Fibroblast of the conjunctiva (primary cell): ENCODE data around the gene ZNF217.

Experiments used
- DNase-seq: peaks from one replicate; pipeline ENCODE4 v3.0.0-alpha.2; 2010; ENCODE audit warnings: low read depth

The ZNF217 gene

GRCh38 chr20:53582574-53583351 lies 10.9 kb downstream of the ZNF217 start:
- DNase-seq: peak; percentile 79

GRCh38 chr20:53582251-53582570 lies 11.4 kb downstream of the ZNF217 start:
- DNase-seq: no peak

- DNase-seq: no peak
Measured at GRCh38 chr20:53581444-53582250, 12.0 kb downstream of the ZNF217 start.

- no peak for DNase-seq
Measured at GRCh38 chr20:53580376-53581111, 13.1 kb downstream of the ZNF217 start.

- peak; percentile 66 for DNase-seq
Measured at GRCh38 chr20:53579581-53580375, 13.9 kb downstream of the ZNF217 start.

GRCh38 chr20:53579266-53579580 lies 14.4 kb downstream of the ZNF217 start:
- no peak for DNase-seq

- DNase-seq: peak; percentile 88
Measured at GRCh38 chr20:53578492-53579222, 15.0 kb downstream of the ZNF217 start.

GRCh38 chr20:53576586-53577318 lies 16.9 kb downstream of the ZNF217 start:
- no peak for DNase-seq

- no peak for DNase-seq
Measured at GRCh38 chr20:53576195-53576580, 17.5 kb downstream of the ZNF217 start.

- no peak for DNase-seq
Measured at GRCh38 chr20:53575481-53576194, 18.0 kb downstream of the ZNF217 start.

- DNase-seq: no peak
Measured at GRCh38 chr20:53574819-53575218, 18.8 kb downstream of the ZNF217 start.

- DNase-seq: no peak
Measured at GRCh38 chr20:53574259-53574789, 19.3 kb downstream of the ZNF217 start.

GRCh38 chr20:53571555-53572286 lies 21.9 kb downstream of the ZNF217 start:
- no peak for DNase-seq

- no peak for DNase-seq
Measured at GRCh38 chr20:53570446-53571276, 23.0 kb downstream of the ZNF217 start.

GRCh38 chr20:53569606-53570307 lies 23.9 kb downstream of the ZNF217 start:
- no peak for DNase-seq

GRCh38 chr20:53569005-53569404 lies 24.6 kb downstream of the ZNF217 start:
- DNase-seq: no peak

- DNase-seq: no peak
Measured at GRCh38 chr20:53568351-53568750, 25.3 kb downstream of the ZNF217 start.
